Gastrocnemius medialis (tissue), 4 donors: ENCODE results near the gene SLC1A2. TPM values are rescaled to one million over a fixed set of nuclear protein-coding genes. Genes with fewer than 3 reads are reported as not detected.

Experiments used
- ATAC-seq, 2 donors: fragments of 150-250 bp; one replicate each; pipeline ENCODE4 v1.9.1; 2016
- DNase-seq, 2 donors: peaks; one replicate each; pipeline ENCODE4 v3.0.0-alpha.2; 2019
- H3K27ac ChIP-seq, 4 donors: fragments of 200-600 bp; sonication (generic); 1 replicate in 1 of 4; 2 replicates in 3 of 4; pipeline ENCODE4 v1.5.1; 2016 to 2018; ENCODE audit warnings: mild to moderate bottlenecking in 2 of 4, moderate library complexity in 1 of 4
- H3K27me3 ChIP-seq, 3 donors: fragments of 200-600 bp; sonication (generic) in 2 of 3; 1 replicate in 1 of 3; 2 replicates in 2 of 3; pipeline versions ENCODE4 v1.5.1 to v1.6.0; 2016 to 2019; ENCODE audit warnings: mild to moderate bottlenecking in 1 of 3, moderate library complexity in 1 of 3
- H3K36me3 ChIP-seq, 2 donors: fragments of 200-600 bp; sonication (generic) in 1 of 2; one replicate each; pipeline ENCODE4 v1.5.1; 2017 to 2018
- H3K4me1 ChIP-seq, 2 donors: fragments of 200-600 bp; sonication (generic) in 1 of 2; one replicate each; pipeline ENCODE4 v1.5.1; 2016 to 2017; ENCODE audit warnings: mild to moderate bottlenecking in 2 of 2
- H3K4me3 ChIP-seq, 4 donors: fragments of 200-600 bp; sonication (generic) in 3 of 4; 1 replicate in 1 of 4; 2 replicates in 3 of 4; pipeline ENCODE4 v1.5.1; 2016 to 2019; ENCODE audit warnings: mild to moderate bottlenecking in 2 of 4
- H3K9me3 ChIP-seq, 3 donors: fragments of 200-600 bp; sonication (generic) in 2 of 3; 1 replicate in 1 of 3; 2 replicates in 2 of 3; pipeline ENCODE4 v1.5.1; 2016 to 2019
- CTCF ChIP-seq, 5 experiments: fragments of 450-650 bp in 3 of 5; fragments of 200-600 bp in 2 of 5; sonication (generic) in 2 of 5; IDR thresholded peaks in 4 of 5; conservative IDR thresholded peaks in 1 of 5; 1 replicate in 4 of 5; 2 replicates in 1 of 5; pipeline ENCODE4 v1.5.1; 2016 to 2019; ENCODE audit warnings: antibody characterized with exemption in 5 of 5, mild to moderate bottlenecking in 3 of 5, moderate library complexity in 3 of 5
- POLR2A ChIP-seq, 2 donors: fragments of 450-650 bp; IDR thresholded peaks; one replicate each; pipeline ENCODE4 v1.6.1; 2017; ENCODE audit warnings: antibody characterized with exemption in 2 of 2, mild to moderate bottlenecking in 2 of 2, moderate library complexity in 2 of 2
- in situ Hi-C, 4 donors: fragments of 200-750 bp; cut with MboI; loops; one replicate each; pipeline versions ENCODE4 v1.15.0 to v1.8.0; 2017; ENCODE audit warnings: low sequenced_read_pairs in 4 of 4
- intact Hi-C: fragments of 100-400 bp; cut with DNase I; formaldehyde crosslinking; loops from one replicate; pipeline ENCODE4 v1.15.1; 2023; ENCODE audit warnings: low total_unique reads
- total RNA-seq, 4 donors: library from RNA; depleted of rRNA; stranded (reverse); fragments of >200 nt; gene quantifications; one replicate each; pipeline versions ENCODE4 v1.1.0 to v1.2.3, GENCODE V29; 2016

SLC1A2 gene
- total RNA-seq, 4 donors from 2014 or later, result 0.15 to 1.1 (median 0.52) TPM

- Histone ChIP-seq H3K9me3 (no peaks in the 10 kb centered on the region), H3K36me3 (no peaks in the 10 kb centered on the region), H3K27ac (no peak overlapping the region), H3K27me3 (no peaks in the 10 kb centered on the region), H3K4me1 (peaks cover 0 to 10% of the 10 kb centered on the region in 2 donors), H3K4me3 (no peak overlapping the region)
- in situ Hi-C loops, result no loop called here
- DNase-seq (no peak), ATAC-seq (no peak)
- intact Hi-C loops, result no loop called here
- TF ChIP-seq POLR2A (IDR thresholded peaks at IDR 0.05), result no peak
- TF ChIP-seq CTCF (IDR thresholded peaks at IDR 0.05 in 4 of 5, conservative IDR thresholded peaks at IDR 0.05 in 1 of 5), result no peak
Observed at GRCh38 chr11:35313760-35314153, 105.6 kb downstream of the SLC1A2 start.

GRCh38 chr11:35313066-35313759 lies 106.1 kb downstream of the SLC1A2 start:
- no peaks in the 10 kb centered on the region for H3K9me3 ChIP-seq
- no peak overlapping the region for H3K4me3 ChIP-seq
- H3K27me3 ChIP-seq, result no peaks in the 10 kb centered on the region
- DNase-seq, result peak; percentile 7 to 25
- in situ Hi-C loops, result no loop called here
- H3K36me3 ChIP-seq, result no peaks in the 10 kb centered on the region
- H3K4me1 ChIP-seq, result peaks cover 0 to 10% of the 10 kb centered on the region in 2 donors
- peak; percentile 47 to 83 for ATAC-seq
- H3K27ac ChIP-seq, result no peak overlapping the region
- no peak for TF ChIP-seq POLR2A (IDR thresholded peaks at IDR 0.05)
- TF ChIP-seq CTCF (IDR thresholded peaks at IDR 0.05 in 4 of 5, conservative IDR thresholded peaks at IDR 0.05 in 1 of 5), result no peak
- intact Hi-C loops, result no loop called here

GRCh38 chr11:35311331-35311730 lies 108.0 kb downstream of the SLC1A2 start:
- Histone ChIP-seq H3K36me3 (no peaks in the 10 kb centered on the region), H3K4me1 (peaks cover 0 to 10% of the 10 kb centered on the region in 2 donors), H3K4me3 (no peak overlapping the region), H3K9me3 (no peaks in the 10 kb centered on the region), H3K27me3 (no peaks in the 10 kb centered on the region), H3K27ac (no peak overlapping the region)
- no peak for TF ChIP-seq CTCF (IDR thresholded peaks at IDR 0.05 in 4 of 5, conservative IDR thresholded peaks at IDR 0.05 in 1 of 5)
- TF ChIP-seq POLR2A (IDR thresholded peaks at IDR 0.05), result no peak
- ATAC-seq (no peak), DNase-seq (no peak)
- in situ Hi-C loops, result no loop called here
- intact Hi-C loops, result no loop called here

- DNase-seq, result no peak
- no peak overlapping the region for H3K4me3 ChIP-seq
- no peak for ATAC-seq
- TF ChIP-seq CTCF (IDR thresholded peaks at IDR 0.05 in 4 of 5, conservative IDR thresholded peaks at IDR 0.05 in 1 of 5) (no peak), POLR2A (IDR thresholded peaks at IDR 0.05) (no peak)
- H3K36me3 ChIP-seq, result no peaks in the 10 kb centered on the region
- H3K27ac ChIP-seq, result no peak overlapping the region
- in situ Hi-C loops, result no loop called here
- no peaks in the 10 kb centered on the region for H3K27me3 ChIP-seq
- H3K9me3 ChIP-seq, result no peaks in the 10 kb centered on the region
- intact Hi-C loops, result no loop called here
- peaks cover 0 to 2% of the 10 kb centered on the region in 2 donors for H3K4me1 ChIP-seq
Observed at GRCh38 chr11:35308157-35308556, 111.2 kb downstream of the SLC1A2 start.

GRCh38 chr11:35307221-35307621 lies 112.1 kb downstream of the SLC1A2 start:
- H3K36me3 ChIP-seq, result no peaks in the 10 kb centered on the region
- H3K27ac ChIP-seq, result no peak overlapping the region
- DNase-seq (peak; percentile 19 to 36), ATAC-seq (peak; percentile 70 to 71)
- intact Hi-C loops (no loop called here), in situ Hi-C loops (no loop called here)
- H3K27me3 ChIP-seq, result no peaks in the 10 kb centered on the region
- TF ChIP-seq POLR2A (IDR thresholded peaks at IDR 0.05), result no peak
- no peak for TF ChIP-seq CTCF (IDR thresholded peaks at IDR 0.05 in 4 of 5, conservative IDR thresholded peaks at IDR 0.05 in 1 of 5)
- no peak overlapping the region for H3K4me3 ChIP-seq
- H3K9me3 ChIP-seq, result no peaks in the 10 kb centered on the region
- H3K4me1 ChIP-seq, result no peaks in the 10 kb centered on the region
